Ovary (tissue), 3 donors: Measurements from ENCODE around the gene LSP1.

ENCODE experiments used
- POLR2A ChIP-seq: fragments of 450-650 bp; IDR thresholded peaks from one replicate; pipeline ENCODE4 v1.6.1; 2017; ENCODE audit warnings: antibody characterized with exemption, mild to moderate bottlenecking, moderate library complexity
- TF ChIP-seq, protein P1 (sequence below), 3 donors: fragments of 450-650 bp in 2 of 3; fragments of 200-600 bp in 1 of 3; IDR thresholded peaks; one replicate each; pipeline versions ENCODE4 v1.5.1 to v1.8.0; 2016 to 2022; ENCODE audit warnings: antibody characterized with exemption in 3 of 3, mild to moderate bottlenecking in 1 of 3
- donor health status: DM: no; HTN: no; CAD: no.

DNA sequence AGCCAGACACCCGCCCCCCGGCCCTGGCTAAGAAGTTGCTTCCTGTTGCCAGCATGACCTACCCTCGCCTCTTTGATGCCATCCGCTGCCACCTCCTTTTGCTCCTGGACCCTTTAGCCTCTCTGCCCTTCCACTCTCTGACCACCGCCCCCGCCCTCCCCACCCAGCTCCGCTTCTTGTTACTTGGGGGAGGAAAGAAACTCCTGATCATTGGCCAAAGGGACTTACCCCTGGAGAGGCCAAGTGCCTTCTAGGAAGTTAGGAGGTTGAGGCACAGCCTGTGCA lies 38.9 kb downstream of the LSP1 start, which contains the start of gene PRR33:
- TF ChIP-seq POLR2A: no peak
- TF ChIP-seq, protein P1, sequence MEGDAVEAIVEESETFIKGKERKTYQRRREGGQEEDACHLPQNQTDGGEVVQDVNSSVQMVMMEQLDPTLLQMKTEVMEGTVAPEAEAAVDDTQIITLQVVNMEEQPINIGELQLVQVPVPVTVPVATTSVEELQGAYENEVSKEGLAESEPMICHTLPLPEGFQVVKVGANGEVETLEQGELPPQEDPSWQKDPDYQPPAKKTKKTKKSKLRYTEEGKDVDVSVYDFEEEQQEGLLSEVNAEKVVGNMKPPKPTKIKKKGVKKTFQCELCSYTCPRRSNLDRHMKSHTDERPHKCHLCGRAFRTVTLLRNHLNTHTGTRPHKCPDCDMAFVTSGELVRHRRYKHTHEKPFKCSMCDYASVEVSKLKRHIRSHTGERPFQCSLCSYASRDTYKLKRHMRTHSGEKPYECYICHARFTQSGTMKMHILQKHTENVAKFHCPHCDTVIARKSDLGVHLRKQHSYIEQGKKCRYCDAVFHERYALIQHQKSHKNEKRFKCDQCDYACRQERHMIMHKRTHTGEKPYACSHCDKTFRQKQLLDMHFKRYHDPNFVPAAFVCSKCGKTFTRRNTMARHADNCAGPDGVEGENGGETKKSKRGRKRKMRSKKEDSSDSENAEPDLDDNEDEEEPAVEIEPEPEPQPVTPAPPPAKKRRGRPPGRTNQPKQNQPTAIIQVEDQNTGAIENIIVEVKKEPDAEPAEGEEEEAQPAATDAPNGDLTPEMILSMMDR (IDR thresholded peaks at IDR 0.05): no peak
